ENCODE measurements around the gene TAF9B.
A peak's percentile ranks its signal among the peaks of the same experiment; 100 is the strongest.
"Not testable (repeated sequence)": the region's sequence is repeated elsewhere in the genome, so short reads cannot be mapped to it uniquely, and the experiment has no call there.

The TAF9B gene

GRCh38 chrX:78139160-78140123, at the start of gene TAF9B:
Gene TAF9B (minus strand): TSS chrX:78139650. CDS start chrX:78139611, 39 bp downstream.
- peak; percentile 90 for DNase-seq (ENCODE audit: low spot score)
- no peak for TF ChIP-seq CTCF (IDR thresholded peaks at IDR 0.05)
- Histone ChIP-seq H3K4me3 (peak within 1 kb of the TSS; percentile 83), H3K27ac (peak within 1 kb of the TSS; percentile 68 to 93)

- H3K4me3 ChIP-seq = no peak overlapping the region
- no peak for TF ChIP-seq CTCF (IDR thresholded peaks at IDR 0.05)
- no peak for DNase-seq (ENCODE audit: low spot score)
- H3K27ac ChIP-seq = no peak overlapping the region
These were observed 43.4 kb upstream of the TAF9B start for GRCh38 chrX:78182881-78183280.

- H3K27ac ChIP-seq = no peak overlapping the region
- no peak for DNase-seq (ENCODE audit: low spot score)
- H3K4me3 ChIP-seq = no peak overlapping the region
- TF ChIP-seq CTCF (IDR thresholded peaks at IDR 0.05) = no peak
These were observed 41.9 kb upstream of the TAF9B start for GRCh38 chrX:78181307-78181706.

- no peak for TF ChIP-seq CTCF (IDR thresholded peaks at IDR 0.05)
- Histone ChIP-seq H3K27ac (no peak overlapping the region), H3K4me3 (no peak overlapping the region)
- no peak for DNase-seq (ENCODE audit: low spot score)
These were observed 28.6 kb upstream of the TAF9B start for GRCh38 chrX:78168065-78168464.

GRCh38 chrX:78165425-78165824, 26.0 kb upstream of the TAF9B start:
- no peak overlapping the region for H3K4me3 ChIP-seq
- H3K27ac ChIP-seq = no peak overlapping the region
- TF ChIP-seq CTCF (IDR thresholded peaks at IDR 0.05) = no peak
- DNase-seq (ENCODE audit: low spot score) = no peak

GRCh38 chrX:78163175-78163574, 23.7 kb upstream of the TAF9B start:
- DNase-seq (ENCODE audit: low spot score); H3K27ac ChIP-seq; H3K4me3 ChIP-seq: not testable (repeated sequence)

GRCh38 chrX:78160711-78161110, 21.3 kb upstream of the TAF9B start:
- not testable (repeated sequence) for DNase-seq (ENCODE audit: low spot score); H3K4me3 ChIP-seq; H3K27ac ChIP-seq

GRCh38 chrX:78157846-78158245, 18.4 kb upstream of the TAF9B start:
- DNase-seq (ENCODE audit: low spot score); H3K27ac ChIP-seq; H3K4me3 ChIP-seq: not testable (repeated sequence)

GRCh38 chrX:78157373-78157772, 17.9 kb upstream of the TAF9B start:
- not testable (repeated sequence) for H3K4me3 ChIP-seq; DNase-seq (ENCODE audit: low spot score); H3K27ac ChIP-seq

GRCh38 chrX:78147002-78147540, 7.6 kb upstream of the TAF9B start:
- H3K4me3 ChIP-seq; H3K27ac ChIP-seq; DNase-seq (ENCODE audit: low spot score): not testable (repeated sequence)
